ENCODE data around the gene LAMA4. TPM values are rescaled to one million over a fixed set of nuclear protein-coding genes. Genes with fewer than 3 reads are reported as not detected.
A peak's percentile ranks its signal among the peaks of the same experiment; 100 is the strongest.

Gene LAMA4
- total RNA-seq, 2 experiments from 2014 or later = not detected

DNA sequence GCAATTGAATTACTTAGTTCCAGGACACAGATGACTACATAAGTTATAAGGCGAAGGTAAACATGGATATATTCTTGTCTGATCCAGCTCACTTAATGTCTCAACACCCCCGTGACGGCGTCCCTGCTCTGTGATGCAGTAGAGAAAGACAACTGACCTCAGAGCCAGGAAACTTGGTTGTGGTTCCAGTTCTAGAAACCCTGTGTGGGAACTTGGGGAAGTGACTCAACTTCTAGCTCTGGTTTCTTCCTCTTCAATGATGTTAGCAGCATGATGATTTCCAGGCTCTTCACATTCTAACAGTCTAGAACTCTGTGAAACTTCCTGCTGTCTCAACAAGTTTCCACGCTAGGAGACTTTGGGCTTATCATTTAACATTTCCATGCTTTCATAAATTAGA is 18.4 kb downstream of the LAMA4 start:
- peak; percentile 67 for DNase-seq
- Mint-ChIP-seq H3K9me3 (no peaks in the 10 kb centered on the region), H3K27me3 (peaks cover 40% of the 10 kb centered on the region), H3K4me1 (peaks cover 13% of the 10 kb centered on the region), H3K36me3 (no peaks in the 10 kb centered on the region), H3K27ac (no peak overlapping the region), H3K4me3 (no peak overlapping the region)

DNA sequence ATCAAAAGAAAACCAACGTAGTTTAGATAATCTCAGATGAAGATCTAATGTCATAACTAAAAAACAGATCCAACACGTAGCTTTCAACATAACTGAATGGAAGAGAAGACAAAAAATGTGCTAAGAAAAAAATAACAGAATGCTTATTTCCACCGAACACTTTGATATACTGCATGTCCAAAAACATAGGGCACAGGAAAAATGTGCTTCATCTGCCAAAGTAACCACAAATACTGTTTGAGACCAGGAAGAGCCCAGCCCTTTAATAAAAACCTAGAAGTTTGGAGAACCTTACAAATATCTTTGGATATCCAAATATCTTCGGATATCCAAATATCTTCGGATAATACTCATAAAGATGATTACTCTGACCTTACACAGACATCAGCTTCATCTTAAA is 19.8 kb downstream of the LAMA4 start:
- Mint-ChIP-seq H3K36me3 (no peaks in the 10 kb centered on the region), H3K27ac (no peak overlapping the region), H3K9me3 (no peaks in the 10 kb centered on the region), H3K27me3 (peaks cover 40% of the 10 kb centered on the region), H3K4me1 (peaks cover 13% of the 10 kb centered on the region), H3K4me3 (no peak overlapping the region)
- no peak for DNase-seq

DNA sequence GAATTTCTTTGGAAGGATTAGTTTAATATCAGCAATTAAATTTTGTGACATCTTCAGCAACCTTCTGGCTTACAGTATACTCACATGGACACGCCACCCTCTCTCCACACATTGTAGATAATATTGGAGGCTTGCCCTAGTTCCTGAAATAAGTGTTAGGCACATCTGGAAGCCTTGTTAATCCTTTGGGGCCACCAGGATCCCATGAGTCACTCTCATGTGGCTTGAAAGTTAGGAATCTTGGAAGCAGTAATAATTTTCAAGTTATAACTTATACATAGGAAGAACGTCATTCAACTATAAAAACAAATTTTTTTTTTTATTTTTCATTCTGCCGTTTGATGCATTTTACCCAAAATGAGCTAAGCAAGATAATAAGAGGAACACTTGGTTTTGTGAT is 20.5 kb downstream of the LAMA4 start:
- H3K27me3 Mint-ChIP-seq = peaks cover 40% of the 10 kb centered on the region
- H3K9me3 Mint-ChIP-seq = no peaks in the 10 kb centered on the region
- no peaks in the 10 kb centered on the region for H3K36me3 Mint-ChIP-seq
- H3K4me1 Mint-ChIP-seq = peaks cover 13% of the 10 kb centered on the region
- no peak for DNase-seq
- no peak overlapping the region for H3K27ac Mint-ChIP-seq
- no peak overlapping the region for H3K4me3 Mint-ChIP-seq

DNA sequence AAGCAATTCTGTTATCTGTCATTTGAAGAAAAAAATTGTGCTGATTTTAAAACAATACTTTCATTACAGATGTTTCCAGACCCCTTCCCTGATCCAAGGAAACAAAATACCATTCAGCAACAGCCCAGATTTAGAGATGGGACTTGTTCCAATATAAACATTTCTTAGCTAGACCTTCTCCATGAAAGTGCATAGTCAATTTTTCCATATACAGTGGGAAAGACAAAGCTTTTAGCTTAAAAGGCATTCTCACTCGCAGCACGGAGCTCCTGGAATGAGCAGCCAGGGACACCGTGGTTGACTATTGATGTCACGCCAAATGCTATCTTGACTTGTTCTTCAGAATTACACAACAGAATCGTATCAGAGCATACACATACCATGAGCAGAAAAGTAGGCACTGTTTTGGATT is 21.5 kb downstream of the LAMA4 start:
- H3K27ac Mint-ChIP-seq = no peak overlapping the region
- DNase-seq = no peak
- H3K27me3 Mint-ChIP-seq = peaks cover 38% of the 10 kb centered on the region
- H3K36me3 Mint-ChIP-seq = no peaks in the 10 kb centered on the region
- H3K4me1 Mint-ChIP-seq = peaks cover 13% of the 10 kb centered on the region
- no peaks in the 10 kb centered on the region for H3K9me3 Mint-ChIP-seq
- no peak overlapping the region for H3K4me3 Mint-ChIP-seq

DNA sequence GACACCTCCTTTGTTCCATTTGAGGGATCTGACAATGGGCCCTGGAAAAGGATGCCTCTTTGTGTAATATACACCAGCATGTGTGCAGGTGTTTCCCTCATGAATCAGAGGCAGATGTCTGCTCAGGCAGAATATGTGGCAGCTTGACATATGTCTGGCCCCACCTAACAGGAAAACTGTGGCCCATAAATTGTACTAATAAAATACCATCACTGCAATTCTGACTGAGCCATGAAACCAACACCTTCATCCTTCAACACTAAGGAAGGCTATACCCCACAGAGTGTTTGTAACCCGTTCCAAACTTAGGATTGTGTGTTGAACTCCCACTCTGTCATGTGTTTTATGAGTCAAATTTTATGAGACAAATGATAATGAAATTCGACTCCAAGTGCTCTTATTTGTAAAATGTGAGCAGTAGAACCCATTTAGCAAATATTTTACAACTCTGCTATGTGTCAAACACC is 22.7 kb downstream of the LAMA4 start:
- Mint-ChIP-seq H3K27ac (no peak overlapping the region), H3K4me1 (peaks cover 12% of the 10 kb centered on the region), H3K27me3 (peaks cover 28% of the 10 kb centered on the region), H3K4me3 (no peak overlapping the region), H3K36me3 (no peaks in the 10 kb centered on the region), H3K9me3 (no peaks in the 10 kb centered on the region)
- no peak for DNase-seq

DNA sequence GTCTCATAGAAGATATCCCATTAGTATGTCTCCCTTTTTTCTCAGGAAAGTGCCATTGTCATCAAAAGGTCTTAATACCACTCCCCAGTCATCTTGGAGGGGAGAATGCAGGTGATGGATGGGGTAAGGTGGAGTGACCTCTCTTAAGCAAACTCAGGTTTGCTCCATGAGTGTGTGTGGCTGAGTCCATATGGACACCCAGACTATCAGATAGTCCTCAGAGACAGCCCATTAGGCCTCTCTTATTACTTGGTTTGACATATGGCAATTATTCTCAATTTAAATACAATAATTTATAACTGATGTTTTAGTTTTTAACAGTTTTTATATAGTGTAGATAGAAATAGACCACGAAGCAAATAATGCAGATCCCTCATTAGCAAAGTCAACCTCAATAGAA is 23.2 kb downstream of the LAMA4 start:
- Mint-ChIP-seq H3K4me3 (no peak overlapping the region), H3K27me3 (peaks cover 28% of the 10 kb centered on the region), H3K4me1 (peaks cover 7% of the 10 kb centered on the region), H3K36me3 (no peaks in the 10 kb centered on the region), H3K27ac (no peak overlapping the region), H3K9me3 (no peaks in the 10 kb centered on the region)
- DNase-seq = no peak

DNA sequence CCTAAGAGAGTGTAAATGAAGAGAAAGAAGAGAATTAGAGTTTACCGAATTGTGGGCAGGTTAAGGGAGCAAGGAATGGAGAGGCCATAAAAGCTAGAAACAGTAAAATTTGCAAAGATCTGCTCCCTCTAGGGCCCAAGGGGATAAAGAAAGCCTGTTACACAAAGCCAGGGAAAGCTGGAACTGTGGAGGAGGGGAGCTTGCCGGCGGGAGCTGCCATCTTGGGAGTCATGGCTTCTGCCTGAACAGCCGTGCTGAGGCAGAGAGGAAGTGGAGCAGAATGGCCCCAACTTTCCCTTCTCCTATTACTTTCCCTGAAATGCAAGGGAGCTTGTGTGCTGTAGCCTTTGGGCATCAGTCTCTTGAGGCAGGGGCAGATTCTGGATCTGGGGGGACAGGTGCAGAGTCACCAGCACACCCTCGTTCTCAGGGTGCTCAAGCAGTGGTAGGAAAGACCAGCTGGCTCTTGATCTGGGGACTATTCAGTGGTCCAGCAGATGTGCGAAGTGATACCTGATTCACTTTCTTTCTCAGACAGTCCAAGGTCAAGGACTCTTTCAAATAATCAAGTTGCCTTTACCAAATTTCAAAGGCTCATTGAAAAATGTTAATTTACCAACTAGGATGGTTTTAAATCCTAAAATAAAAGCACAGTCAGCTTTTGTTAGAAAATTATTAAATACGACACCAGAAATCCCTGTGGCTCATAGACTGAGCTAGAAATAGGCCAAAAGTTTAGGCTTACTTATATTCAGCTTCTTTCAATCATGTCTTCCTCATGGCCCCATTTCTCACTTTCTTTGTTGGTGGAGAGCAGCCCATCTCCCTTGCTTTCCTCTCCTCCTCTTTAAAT is 25.7 kb downstream of the LAMA4 start:
- Mint-ChIP-seq H3K36me3 (no peaks in the 10 kb centered on the region), H3K27ac (no peak overlapping the region), H3K4me1 (no peaks in the 10 kb centered on the region), H3K27me3 (peaks cover 21% of the 10 kb centered on the region), H3K4me3 (no peak overlapping the region), H3K9me3 (no peaks in the 10 kb centered on the region)
- DNase-seq = no peak

DNA sequence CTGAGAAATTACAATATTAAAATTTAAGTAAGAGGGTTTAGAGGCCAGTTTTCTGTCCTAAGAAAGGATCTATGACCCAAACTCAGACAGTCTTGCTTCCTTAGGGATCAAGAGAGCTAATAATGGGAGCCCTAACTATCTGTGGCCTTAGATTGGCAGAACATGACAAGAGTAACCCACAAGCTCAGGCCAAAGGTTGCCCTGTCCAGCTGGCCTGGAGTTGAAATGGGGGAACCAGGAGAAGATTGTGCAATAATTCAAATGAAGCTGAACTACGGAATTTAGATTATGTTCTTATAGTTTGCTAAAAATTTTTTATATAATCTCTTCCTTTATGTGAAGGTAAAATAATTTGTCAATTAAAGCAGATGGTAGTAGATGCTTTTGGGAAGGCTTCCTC is 26.4 kb downstream of the LAMA4 start:
- peaks cover 14% of the 10 kb centered on the region for H3K27me3 Mint-ChIP-seq
- no peaks in the 10 kb centered on the region for H3K36me3 Mint-ChIP-seq
- no peak overlapping the region for H3K4me3 Mint-ChIP-seq
- H3K4me1 Mint-ChIP-seq = no peaks in the 10 kb centered on the region
- no peak overlapping the region for H3K27ac Mint-ChIP-seq
- H3K9me3 Mint-ChIP-seq = no peaks in the 10 kb centered on the region
- DNase-seq = no peak

DNA sequence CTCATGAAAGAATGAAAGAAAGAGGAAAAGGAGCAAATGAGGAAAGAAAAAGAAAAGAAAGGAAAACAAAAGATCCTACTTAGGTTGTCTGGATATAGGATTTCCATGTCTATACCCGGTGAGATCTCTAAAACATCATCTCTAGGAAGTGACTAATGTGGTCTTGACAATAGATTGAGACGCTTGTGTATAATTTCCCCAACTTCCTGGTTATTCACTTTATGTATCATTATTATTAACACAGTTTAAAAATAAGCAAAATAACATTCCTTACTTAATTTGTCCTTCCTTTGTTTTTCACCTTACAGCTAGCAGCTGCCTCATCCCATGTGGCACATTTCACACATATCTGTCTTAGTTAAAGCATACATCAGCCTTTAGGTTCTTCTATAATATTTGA is 27.0 kb downstream of the LAMA4 start:
- Mint-ChIP-seq H3K4me1 (no peaks in the 10 kb centered on the region), H3K9me3 (no peaks in the 10 kb centered on the region), H3K36me3 (no peaks in the 10 kb centered on the region), H3K27me3 (peaks cover 14% of the 10 kb centered on the region), H3K27ac (no peak overlapping the region), H3K4me3 (no peak overlapping the region)
- no peak for DNase-seq

DNA sequence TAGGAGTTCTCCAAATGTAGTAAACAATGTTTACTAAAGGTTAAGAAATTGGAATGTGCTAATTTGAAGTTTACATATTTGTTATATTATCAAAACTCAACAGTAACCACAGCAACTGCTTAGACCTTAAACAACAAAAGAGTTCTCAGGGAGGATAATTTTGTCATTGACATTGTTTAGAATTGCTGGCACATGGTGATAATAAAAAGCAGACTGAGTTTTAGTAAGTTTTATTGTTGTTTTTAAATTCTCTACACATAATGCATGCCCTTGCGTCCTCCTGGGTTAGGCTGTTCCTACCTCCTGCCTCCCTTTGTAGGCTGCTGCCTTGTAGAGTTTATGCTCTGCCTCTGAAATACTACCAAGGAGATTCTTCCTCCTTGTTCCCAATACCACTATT is 28.7 kb downstream of the LAMA4 start:
- no peak for DNase-seq
- Mint-ChIP-seq H3K4me1 (no peaks in the 10 kb centered on the region), H3K27me3 (peaks cover 22% of the 10 kb centered on the region), H3K36me3 (no peaks in the 10 kb centered on the region), H3K27ac (no peak overlapping the region), H3K9me3 (no peaks in the 10 kb centered on the region), H3K4me3 (no peak overlapping the region)

DNA sequence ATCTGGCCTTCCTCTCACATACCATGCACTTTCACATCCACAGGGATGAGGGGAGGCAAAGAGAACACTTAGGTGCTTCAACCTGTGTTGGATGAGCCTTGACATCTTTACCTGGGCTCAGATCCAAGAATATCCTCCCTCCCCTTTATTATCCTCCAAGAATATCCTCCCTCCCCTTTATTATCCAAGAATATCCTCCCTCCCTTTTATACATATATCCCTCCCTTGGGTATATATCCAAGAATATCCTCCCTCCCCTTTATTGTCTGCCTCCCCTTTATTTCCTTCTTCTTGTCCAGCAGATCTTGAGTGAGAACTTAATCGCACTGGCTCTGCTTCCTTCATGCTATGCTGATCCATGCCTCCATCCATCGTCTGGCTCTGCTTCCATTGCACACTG is 30.3 kb downstream of the LAMA4 start:
- H3K9me3 Mint-ChIP-seq = no peaks in the 10 kb centered on the region
- DNase-seq = no peak
- no peaks in the 10 kb centered on the region for H3K36me3 Mint-ChIP-seq
- no peak overlapping the region for H3K27ac Mint-ChIP-seq
- no peak overlapping the region for H3K4me3 Mint-ChIP-seq
- H3K4me1 Mint-ChIP-seq = no peaks in the 10 kb centered on the region
- H3K27me3 Mint-ChIP-seq = peaks cover 26% of the 10 kb centered on the region

DNA sequence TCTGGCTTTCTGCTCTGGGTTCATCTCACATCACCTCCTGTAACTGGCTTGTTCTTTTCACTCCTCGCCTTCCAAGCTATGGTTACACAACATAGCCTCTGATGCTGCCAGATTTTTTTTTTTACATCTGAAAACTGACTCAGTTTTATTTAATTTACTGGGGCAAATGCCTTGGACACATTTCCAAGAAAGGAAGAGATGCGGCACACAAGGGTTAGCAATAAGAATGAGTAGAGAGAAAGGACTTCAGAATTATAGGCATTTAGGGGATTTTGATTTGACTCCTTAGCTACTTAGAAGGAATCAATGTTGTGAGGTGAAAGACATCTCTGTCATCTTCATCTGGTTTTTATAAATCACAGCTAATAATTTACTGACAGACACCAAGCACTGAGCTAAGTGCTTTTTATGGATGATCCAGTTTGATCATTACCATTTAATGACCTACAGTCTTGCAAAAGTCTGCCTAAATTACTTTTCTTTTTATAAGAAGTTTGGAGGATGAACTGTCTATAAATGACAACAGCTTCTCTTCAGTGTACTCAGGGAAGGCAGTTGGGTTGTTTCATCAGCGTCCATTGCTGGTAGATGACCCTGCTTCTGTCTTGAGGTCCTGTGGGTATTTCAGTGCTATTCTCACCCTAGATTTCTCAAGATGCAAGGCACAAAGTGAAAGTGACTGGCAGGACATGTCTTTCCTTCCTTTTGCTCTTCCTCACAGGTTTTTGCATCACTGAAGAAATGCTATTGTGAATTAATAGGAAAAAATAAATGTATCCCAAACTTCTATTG is 31.1 kb downstream of the LAMA4 start:
- Mint-ChIP-seq H3K27me3 (peaks cover 27% of the 10 kb centered on the region), H3K4me3 (no peak overlapping the region), H3K27ac (no peak overlapping the region), H3K36me3 (no peaks in the 10 kb centered on the region), H3K9me3 (no peaks in the 10 kb centered on the region), H3K4me1 (no peaks in the 10 kb centered on the region)
- DNase-seq = no peak

DNA sequence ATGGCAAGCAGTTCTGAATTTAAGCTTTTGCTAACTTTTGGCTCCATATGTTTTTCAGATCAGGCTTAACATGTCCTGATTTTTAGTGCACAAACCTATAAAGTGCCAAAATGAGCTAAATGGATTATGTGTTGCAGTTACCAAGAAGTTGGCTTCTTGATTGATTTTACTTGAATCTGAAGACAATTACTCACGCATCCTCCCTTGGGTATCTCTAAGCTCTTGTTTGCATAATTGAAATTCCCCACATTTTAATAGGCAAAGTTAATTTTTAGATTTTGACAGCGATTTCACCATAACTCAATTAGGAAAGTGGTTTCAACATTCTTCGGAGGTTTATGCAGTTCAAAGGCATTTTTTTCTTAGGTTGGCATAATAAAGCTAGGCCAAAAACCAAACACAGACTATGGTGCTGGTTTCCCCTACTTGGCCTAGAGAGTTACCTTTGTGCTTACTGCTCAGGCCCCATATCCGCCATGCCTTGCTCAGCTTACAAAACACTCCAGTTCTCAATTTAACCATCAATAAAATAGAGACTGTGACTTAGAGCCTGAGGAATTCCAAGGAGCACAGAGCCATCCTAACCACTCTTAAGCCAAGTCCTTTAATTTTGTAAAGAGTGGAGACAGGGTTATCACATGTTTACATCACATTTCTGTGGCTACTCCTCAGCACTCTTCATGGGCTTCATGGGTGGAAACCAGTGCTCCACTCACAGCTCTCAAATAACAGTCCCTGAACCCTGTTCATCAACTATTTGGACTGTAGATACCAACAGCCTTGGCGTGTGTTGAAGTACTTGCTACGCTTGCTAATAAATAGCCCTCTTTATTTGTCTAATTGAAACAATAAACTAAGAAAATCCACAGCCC is 32.1 kb downstream of the LAMA4 start:
- H3K4me1 Mint-ChIP-seq = no peaks in the 10 kb centered on the region
- no peak overlapping the region for H3K27ac Mint-ChIP-seq
- H3K4me3 Mint-ChIP-seq = no peak overlapping the region
- H3K36me3 Mint-ChIP-seq = no peaks in the 10 kb centered on the region
- H3K27me3 Mint-ChIP-seq = peaks cover 27% of the 10 kb centered on the region
- no peak for DNase-seq
- H3K9me3 Mint-ChIP-seq = no peaks in the 10 kb centered on the region

DNA sequence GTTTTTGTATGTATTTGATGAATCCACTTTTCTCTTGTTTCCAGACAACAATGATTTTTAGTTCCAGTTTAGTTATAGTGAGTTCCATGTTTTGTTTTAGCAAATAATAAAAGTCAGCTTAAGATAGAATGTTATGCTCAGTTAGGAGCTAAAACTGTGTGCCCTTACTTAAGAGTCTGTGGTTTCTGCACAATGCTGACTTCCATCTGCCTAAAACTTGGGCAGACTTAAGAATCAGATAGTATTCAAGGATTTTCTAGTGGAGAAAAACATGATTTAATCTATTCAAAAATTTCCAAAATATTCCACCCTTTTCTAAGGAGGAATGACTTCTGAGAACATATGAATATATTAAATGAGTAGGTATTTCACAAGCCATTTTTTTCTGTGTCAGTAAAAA is 32.8 kb downstream of the LAMA4 start:
- Mint-ChIP-seq H3K4me1 (no peaks in the 10 kb centered on the region), H3K9me3 (no peaks in the 10 kb centered on the region), H3K27ac (no peak overlapping the region), H3K4me3 (no peak overlapping the region), H3K27me3 (peaks cover 27% of the 10 kb centered on the region), H3K36me3 (no peaks in the 10 kb centered on the region)
- DNase-seq = no peak

DNA sequence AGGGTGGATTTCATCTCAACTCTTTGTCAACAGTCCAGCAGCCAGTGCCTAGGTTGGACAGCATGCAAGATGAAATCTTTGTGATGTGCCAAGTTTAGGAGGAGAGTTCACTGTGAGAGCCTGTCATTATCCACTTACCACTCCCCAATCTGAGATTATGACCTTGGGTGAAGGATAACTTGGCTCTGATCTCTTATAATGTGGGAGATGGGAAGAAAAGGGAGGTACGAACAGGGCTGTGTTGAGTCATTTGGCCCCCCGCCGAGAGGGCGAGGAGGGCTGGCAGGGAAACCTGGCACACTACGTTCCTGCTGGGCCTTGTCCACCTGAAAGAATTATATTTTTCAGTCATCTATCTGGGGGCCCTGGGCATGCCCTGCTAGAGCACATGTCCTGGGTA is 35.8 kb downstream of the LAMA4 start:
- H3K27ac Mint-ChIP-seq = no peak overlapping the region
- H3K27me3 Mint-ChIP-seq = peaks cover 17% of the 10 kb centered on the region
- H3K9me3 Mint-ChIP-seq = no peaks in the 10 kb centered on the region
- H3K4me1 Mint-ChIP-seq = peaks cover 2% of the 10 kb centered on the region
- H3K4me3 Mint-ChIP-seq = no peak overlapping the region
- DNase-seq = no peak
- H3K36me3 Mint-ChIP-seq = no peaks in the 10 kb centered on the region

Measured in activated naive CD8-positive, alpha-beta T cell treated with anti-CD3 and anti-CD28 coated beads for 36 hours (primary cell).